Suprapubic skin (tissue), 4 donors: Measurements from ENCODE around the gene ROBO2. TPM values are rescaled to one million over a fixed set of nuclear protein-coding genes. Genes with fewer than 3 reads are reported as not detected.
"Not testable (repeated sequence)": the region's sequence is repeated elsewhere in the genome, so short reads cannot be mapped to it uniquely, and the experiment has no call there.

Experiments used
- DNase-seq, 2 donors: peaks; one replicate each; pipeline ENCODE4 v3.0.0-alpha.2; 2019; ENCODE audit warnings: low spot score in 2 of 2
- H3K27ac ChIP-seq: fragments of 200-600 bp; sonication (generic); one replicate; pipeline ENCODE4 v1.5.1; 2019
- H3K27me3 ChIP-seq: fragments of 200-600 bp; sonication (generic); one replicate; pipeline ENCODE4 v1.5.1; 2019
- H3K36me3 ChIP-seq: fragments of 200-600 bp; sonication (generic); one replicate; pipeline ENCODE4 v1.5.1; 2019
- H3K4me1 ChIP-seq: fragments of 200-600 bp; sonication (generic); one replicate; pipeline ENCODE4 v1.5.1; 2019
- H3K4me3 ChIP-seq: fragments of 200-600 bp; sonication (generic); one replicate; pipeline ENCODE4 v1.5.1; 2019; ENCODE audit warnings: mild to moderate bottlenecking
- H3K9me3 ChIP-seq: fragments of 200-600 bp; sonication (generic); one replicate; pipeline ENCODE4 v1.5.1; 2019
- CTCF ChIP-seq, 2 donors: fragments of 200-600 bp in 1 of 2; fragments of 450-650 bp in 1 of 2; sonication (generic) in 1 of 2; IDR thresholded peaks; one replicate each; pipeline ENCODE4 v1.5.1; 2016 to 2019; ENCODE audit warnings: antibody characterized with exemption in 2 of 2, mild to moderate bottlenecking in 1 of 2, moderate library complexity in 1 of 2
- EP300 ChIP-seq: sonication (generic); formaldehyde crosslinking; IDR thresholded peaks from one replicate; pipeline ENCODE4 v1.6.1; 2017; ENCODE audit warnings: antibody characterized with exemption
- POLR2A ChIP-seq, 2 donors: fragments of 450-650 bp; IDR thresholded peaks; one replicate each; pipeline ENCODE4 v1.6.1; 2017; ENCODE audit warnings: antibody characterized with exemption in 2 of 2, mild to moderate bottlenecking in 2 of 2, moderate library complexity in 2 of 2
- POLR2AphosphoS5 ChIP-seq, 3 donors: sonication (generic); formaldehyde crosslinking; IDR thresholded peaks; one replicate each; pipeline ENCODE4 v1.6.1; 2017; ENCODE audit warnings: antibody characterized with exemption in 3 of 3
- WGBS: methylation state at CpG from one replicate; pipeline ENCODE4 v1.1.5; 2018; 5-methylcytosine and 5-hydroxymethylcytosine counted together
- total RNA-seq, 4 donors: library from RNA; depleted of rRNA; stranded (reverse); fragments of >200 nt; gene quantifications; one replicate each; pipeline ENCODE4 v1.1.0, GENCODE V29; 2016

Gene ROBO2
- total RNA-seq, 4 donors from 2014 or later: 0.95 to 6.7 (median 2.2) TPM

DNA sequence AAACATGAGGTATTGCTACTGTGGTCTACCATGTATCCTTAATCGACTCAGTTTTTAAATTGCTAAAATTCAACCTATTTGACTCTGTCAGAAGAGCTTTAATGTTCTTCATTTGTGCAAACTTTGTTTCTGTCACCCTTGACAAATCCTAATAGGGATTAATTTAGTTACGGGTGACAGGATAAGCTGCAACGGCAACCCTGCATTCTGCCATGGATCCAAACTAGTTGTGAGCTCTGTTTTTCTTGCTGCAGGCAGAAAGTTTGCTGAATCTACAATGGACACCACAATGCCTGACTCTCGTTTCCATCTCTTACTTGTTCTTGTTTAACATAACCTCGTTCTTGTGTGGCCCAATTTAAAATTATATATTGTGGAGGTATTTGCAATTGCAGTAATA lies 352.3 kb downstream of the ROBO2 start:
- H3K27me3 ChIP-seq: no peaks in the 10 kb centered on the region
- WGBS: 69% methylated on average over 5 of the region's 5 CpGs
- no peaks in the 10 kb centered on the region for H3K4me1 ChIP-seq
- no peaks in the 10 kb centered on the region for H3K9me3 ChIP-seq
- no peak overlapping the region for H3K4me3 ChIP-seq
- no peak for TF ChIP-seq CTCF (IDR thresholded peaks at IDR 0.05)
- no peak for TF ChIP-seq POLR2A (IDR thresholded peaks at IDR 0.05)
- no peak for TF ChIP-seq POLR2AphosphoS5 (IDR thresholded peaks at IDR 0.05)
- no peak for TF ChIP-seq EP300
- no peaks in the 10 kb centered on the region for H3K36me3 ChIP-seq
- H3K27ac ChIP-seq: no peak overlapping the region
- DNase-seq: no peak

DNA sequence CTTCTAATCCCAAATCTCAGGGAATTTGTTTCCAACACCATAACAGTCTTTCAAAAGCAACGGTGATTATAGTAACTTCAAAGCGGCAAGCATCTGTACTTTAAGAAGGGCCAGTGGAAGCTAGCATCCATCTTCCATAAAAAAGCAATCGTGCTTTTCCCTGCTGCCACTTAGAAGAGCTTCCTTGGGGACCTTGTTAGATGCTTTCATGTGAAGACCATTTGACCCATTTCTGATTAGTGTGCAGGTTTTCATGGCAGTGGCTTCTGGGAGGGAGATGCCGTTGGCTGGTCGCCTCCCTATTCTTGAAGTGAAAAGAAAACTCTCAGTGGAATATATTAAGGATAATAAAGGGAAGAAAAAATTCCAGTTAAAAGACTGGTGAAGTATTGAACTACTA lies 354.1 kb downstream of the ROBO2 start:
- Histone ChIP-seq H3K27ac (no peak overlapping the region), H3K27me3 (no peaks in the 10 kb centered on the region), H3K9me3 (no peaks in the 10 kb centered on the region), H3K36me3 (no peaks in the 10 kb centered on the region), H3K4me1 (no peaks in the 10 kb centered on the region), H3K4me3 (no peak overlapping the region)
- 90% methylated on average over 5 of the region's 5 CpGs for WGBS
- TF ChIP-seq POLR2A (IDR thresholded peaks at IDR 0.05) (no peak), CTCF (IDR thresholded peaks at IDR 0.05) (no peak), POLR2AphosphoS5 (IDR thresholded peaks at IDR 0.05) (no peak), EP300 (no peak)
- no peak for DNase-seq

GRCh38 chr3:77404871-77405270 lies 365.0 kb downstream of the ROBO2 start:
- Histone ChIP-seq H3K27me3 (no peaks in the 10 kb centered on the region), H3K36me3 (no peaks in the 10 kb centered on the region), H3K4me1 (no peaks in the 10 kb centered on the region), H3K27ac (no peak overlapping the region), H3K9me3 (no peaks in the 10 kb centered on the region), H3K4me3 (no peak overlapping the region)
- TF ChIP-seq CTCF (IDR thresholded peaks at IDR 0.05): no peak
- no peak for TF ChIP-seq EP300
- no peak for TF ChIP-seq POLR2AphosphoS5 (IDR thresholded peaks at IDR 0.05)
- TF ChIP-seq POLR2A (IDR thresholded peaks at IDR 0.05): no peak
- 33% methylated on average over 1 of the region's 1 CpG for WGBS
- DNase-seq: no peak

DNA sequence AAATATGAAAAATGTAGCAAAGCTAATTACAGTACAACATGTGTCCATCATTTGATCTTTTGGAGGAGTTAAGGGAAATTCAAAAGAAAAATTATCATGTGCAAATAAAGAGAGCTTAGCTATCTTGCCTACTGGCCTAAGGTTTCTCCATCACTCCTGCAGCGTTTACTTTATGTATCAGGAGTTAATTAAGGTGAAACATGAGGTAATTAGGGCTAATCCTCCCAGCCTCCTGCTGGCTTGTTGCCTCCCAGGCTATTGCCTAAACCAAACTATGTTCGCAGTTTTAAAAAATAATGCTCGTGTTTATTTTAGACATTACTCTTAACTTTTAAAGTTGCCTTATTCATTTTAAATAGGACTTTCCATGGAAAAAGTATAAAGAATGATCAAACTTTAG lies 367.5 kb downstream of the ROBO2 start:
- no peak for TF ChIP-seq POLR2AphosphoS5 (IDR thresholded peaks at IDR 0.05)
- no peak for TF ChIP-seq POLR2A (IDR thresholded peaks at IDR 0.05)
- no peak for TF ChIP-seq EP300
- TF ChIP-seq CTCF (IDR thresholded peaks at IDR 0.05): no peak
- Histone ChIP-seq H3K4me3 (no peak overlapping the region), H3K9me3 (no peaks in the 10 kb centered on the region), H3K4me1 (no peaks in the 10 kb centered on the region), H3K36me3 (no peaks in the 10 kb centered on the region), H3K27me3 (no peaks in the 10 kb centered on the region), H3K27ac (no peak overlapping the region)
- WGBS: 40% methylated on average over 3 of the region's 3 CpGs
- no peak for DNase-seq

- not testable (repeated sequence) for H3K4me3 ChIP-seq, H3K27me3 ChIP-seq, H3K9me3 ChIP-seq, DNase-seq, H3K36me3 ChIP-seq, H3K4me1 ChIP-seq, H3K27ac ChIP-seq
- 90% methylated on average over 1 of the region's 1 CpG for WGBS
Measured at GRCh38 chr3:77410334-77410733, 370.4 kb downstream of the ROBO2 start.

DNA sequence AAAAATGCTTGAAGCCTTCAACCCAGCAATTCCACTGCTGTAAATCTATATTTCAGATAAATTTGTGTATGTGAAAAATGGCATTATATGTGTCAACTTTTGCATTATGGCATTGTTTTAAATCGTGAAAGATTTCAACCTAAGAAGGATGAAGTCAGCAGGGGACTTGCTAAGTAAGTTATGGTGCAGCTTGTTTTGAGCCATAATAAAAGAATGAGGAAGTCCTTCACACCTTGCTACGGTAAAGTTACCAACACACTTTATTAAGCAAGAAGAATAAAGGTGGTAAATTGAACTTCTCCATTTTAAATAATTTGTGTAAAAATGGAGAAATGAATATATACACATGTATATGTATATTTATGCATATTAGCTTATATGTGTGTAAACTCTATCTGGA lies 371.4 kb downstream of the ROBO2 start:
- no peak overlapping the region for H3K4me3 ChIP-seq
- no peaks in the 10 kb centered on the region for H3K36me3 ChIP-seq
- no peak for TF ChIP-seq POLR2A (IDR thresholded peaks at IDR 0.05)
- TF ChIP-seq CTCF (IDR thresholded peaks at IDR 0.05): no peak
- no peak for TF ChIP-seq EP300
- TF ChIP-seq POLR2AphosphoS5 (IDR thresholded peaks at IDR 0.05): no peak
- H3K4me1 ChIP-seq: no peaks in the 10 kb centered on the region
- WGBS: 38% methylated on average over 2 of the region's 2 CpGs
- no peaks in the 10 kb centered on the region for H3K9me3 ChIP-seq
- no peaks in the 10 kb centered on the region for H3K27me3 ChIP-seq
- no peak for DNase-seq
- no peak overlapping the region for H3K27ac ChIP-seq
